Left lobe of liver (tissue), 2 donors: Measurements from ENCODE around the gene MTMR1. TPM values are rescaled to one million over a fixed set of nuclear protein-coding genes. Genes with fewer than 3 reads are reported as not detected.
A peak's percentile ranks its signal among the peaks of the same experiment; 100 is the strongest.

Source experiments
- ATAC-seq: fragments of 200-7000 bp; cut with Tn5 transposase; one replicate; pipeline ENCODE4 v1.9.1; 2020; ENCODE audit warnings: mild to moderate bottlenecking, moderate library complexity
- DNase-seq: peaks from one replicate; pipeline ENCODE4 v3.0.0-alpha.2; 2020; ENCODE audit warnings: low spot score
- total RNA-seq: library from RNA; stranded (reverse); gene quantifications from one replicate; pipeline ENCODE4 v1.2.1, GENCODE V29; 2021
- donor health status: DM: no; HTN: no; CAD: no; lungs with moderate emphysema.
- donor health status: DM: no; HTN: yes; CAD: no.

The MTMR1 gene
- total RNA-seq, 1 donor from 2014 or later: 10.6 TPM

- DNase-seq: no peak
- no peak for ATAC-seq
Observed at GRCh38 chrX:150696331-150696730, 3.1 kb downstream of the MTMR1 start.

GRCh38 chrX:150696866-150697265 lies 3.7 kb downstream of the MTMR1 start:
- DNase-seq: no peak
- ATAC-seq: no peak

- no peak for DNase-seq
- no peak for ATAC-seq
Observed at GRCh38 chrX:150697641-150698040, 4.4 kb downstream of the MTMR1 start.

- no peak for ATAC-seq
- no peak for DNase-seq
Observed at GRCh38 chrX:150698981-150699380, 5.8 kb downstream of the MTMR1 start.

- DNase-seq: no peak
- no peak for ATAC-seq
Observed at GRCh38 chrX:150700107-150700506, 6.9 kb downstream of the MTMR1 start.

- ATAC-seq (no peak), DNase-seq (no peak)
Observed at GRCh38 chrX:150701377-150701776, 8.2 kb downstream of the MTMR1 start.

GRCh38 chrX:150702966-150703694 lies 9.9 kb downstream of the MTMR1 start:
- ATAC-seq: no peak
- no peak for DNase-seq

- ATAC-seq (no peak), DNase-seq (no peak)
Observed at GRCh38 chrX:150703695-150703974, 10.4 kb downstream of the MTMR1 start.

GRCh38 chrX:150704030-150704613 lies 10.9 kb downstream of the MTMR1 start:
- ATAC-seq: no peak

GRCh38 chrX:150712619-150713018 lies 19.4 kb downstream of the MTMR1 start:
- no peak for ATAC-seq
- no peak for DNase-seq

More at GRCh38 chrX:150704030-150704613, 10.9 kb downstream of the MTMR1 start:
- no peak for DNase-seq

- no peak for DNase-seq
- peak; percentile 66 for ATAC-seq
Observed at GRCh38 chrX:150715184-150715583, 22.0 kb downstream of the MTMR1 start.

- no peak for DNase-seq
- no peak for ATAC-seq
Observed at GRCh38 chrX:150719621-150720020, 26.4 kb downstream of the MTMR1 start.

GRCh38 chrX:150729956-150730355 lies 36.8 kb downstream of the MTMR1 start:
- ATAC-seq: no peak
- no peak for DNase-seq

GRCh38 chrX:150730719-150731118 lies 37.5 kb downstream of the MTMR1 start:
- no peak for ATAC-seq
- no peak for DNase-seq

- DNase-seq (no peak), ATAC-seq (no peak)
Observed at GRCh38 chrX:150731795-150732194, 38.6 kb downstream of the MTMR1 start.

GRCh38 chrX:150736475-150736874 lies 43.3 kb downstream of the MTMR1 start:
- DNase-seq (no peak), ATAC-seq (no peak)

- ATAC-seq (no peak), DNase-seq (no peak)
Observed at GRCh38 chrX:150752124-150752523, 58.9 kb downstream of the MTMR1 start.

- no peak for DNase-seq
- no peak for ATAC-seq
Observed at GRCh38 chrX:150753357-150753756, 60.2 kb downstream of the MTMR1 start.

GRCh38 chrX:150753968-150754367 lies 60.8 kb downstream of the MTMR1 start:
- peak; percentile 55 for ATAC-seq
- no peak for DNase-seq

- no peak for ATAC-seq
- no peak for DNase-seq
Observed at GRCh38 chrX:150757371-150757770, 64.2 kb downstream of the MTMR1 start.

GRCh38 chrX:150759568-150760416 lies 66.6 kb downstream of the MTMR1 start:
- ATAC-seq (no peak), DNase-seq (no peak)
